ENCODE results near the gene MYH11. TPM values are rescaled to one million over a fixed set of nuclear protein-coding genes. Genes with fewer than 3 reads are reported as not detected.

MYH11 gene
- total and polyA plus RNA-seq, 2 experiments from 2014 or later: 1.6 to 5.9 TPM

- H3K4me2 ChIP-seq: no peak overlapping the region
- H3K9me2 ChIP-seq (ENCODE audit: insufficient read depth): no peaks in the 10 kb centered on the region
- no peak overlapping the region for H2AFZ ChIP-seq
- no peak overlapping the region for H3K27ac ChIP-seq (ENCODE audit: low read depth)
- no peaks in the 10 kb centered on the region for H3F3A ChIP-seq (replicated peaks; ENCODE audit: low read depth)
- H3K27me3 ChIP-seq (ENCODE audit: insufficient read depth): no peaks in the 10 kb centered on the region
- no peak for ATAC-seq
- Mint-ChIP-seq H3K9me3 (no peaks in the 10 kb centered on the region), H3K4me3 (no peak overlapping the region), H3K27me3 (ENCODE audit: insufficient read depth, low read depth, poor library complexity) (peaks cover 4% of the 10 kb centered on the region), H3K4me1 (peaks cover 4% of the 10 kb centered on the region; the same call in 2 of the 3 replicates), H3K36me3 (ENCODE audit: low read depth) (no peaks in the 10 kb centered on the region), H3K27ac (no peak overlapping the region)
- H4K20me1 ChIP-seq (replicated peaks; ENCODE audit: insufficient read depth): no peaks in the 10 kb centered on the region
- H3K36me3 ChIP-seq (ENCODE audit: insufficient read depth): no peaks in the 10 kb centered on the region; the same call in 1 of the 2 replicates
- DNase-seq (ENCODE audit: low spot score): no peak
- no peaks in the 10 kb centered on the region for H3K79me2 ChIP-seq (replicated peaks; ENCODE audit: insufficient read depth)
- H3K4me1 ChIP-seq (ENCODE audit: insufficient read depth): no peaks in the 10 kb centered on the region
- H3K4me3 ChIP-seq: no peak overlapping the region
- TF ChIP-seq NANOG (IDR thresholded peaks at IDR 0.05; ENCODE audit: borderline replicate concordance) (no peak), POLR2AphosphoS5 (IDR thresholded peaks at IDR 0.05; ENCODE audit: low read depth) (no peak), ZNF331 (CRISPR knock-in tag; IDR thresholded peaks at IDR 0.05; ENCODE audit: low read depth) (no peak), EZH2phosphoT487 (IDR thresholded peaks at IDR 0.05; ENCODE audit: unreplicated experiment) (no peak), ETS1 (IDR thresholded peaks at IDR 0.05) (no peak), STAT1 (IDR thresholded peaks at IDR 0.05; ENCODE audit: unreplicated experiment) (no peak), ZNF462 (CRISPR knock-in tag; IDR thresholded peaks at IDR 0.05) (no peak), REST (IDR thresholded peaks at IDR 0.05; ENCODE audit: unreplicated experiment) (no peak), JUNB (IDR thresholded peaks at IDR 0.05; ENCODE audit: unreplicated experiment) (no peak), CREB1 (CRISPR knock-in tag; IDR thresholded peaks at IDR 0.05; ENCODE audit: low read depth) (no peak), ZNF114 (CRISPR knock-in tag; IDR thresholded peaks at IDR 0.05) (no peak), CTCF (conservative IDR thresholded peaks at IDR 0.05; ENCODE audit: low read depth in 2 of 2) (no peak), EZH2 (IDR thresholded peaks at IDR 0.05; ENCODE audit: low read depth, unreplicated experiment) (no peak)
Measured at GRCh38 chr16:15766918-15767317, 89.9 kb downstream of the MYH11 start.
